GM23338 (cell line): ENCODE data around the gene TOM1L2. TPM values are rescaled to one million over a fixed set of nuclear protein-coding genes. Genes with fewer than 3 reads are reported as not detected.

Source experiments
- ATAC-seq: fragments of 200-7000 bp; cut with Tn5 transposase; 3 replicates; pipeline ENCODE4 v1.9.1; 2020
- DNase-seq: peaks from one replicate; pipeline ENCODE4 v3.0.0-alpha.2; 2015; ENCODE audit warnings: low spot score
- H2AFZ ChIP-seq: fragments of 200-600 bp; sonication (generic); 2 replicates; pipeline ENCODE4 v1.8.0; 2016; ENCODE audit warnings: antibody characterized with exemption, mild to moderate bottlenecking, moderate library complexity
- H3F3A ChIP-seq: fragments of 200-600 bp; sonication (generic); replicated peaks from 2 replicates; pipeline ENCODE4 v1.8.0; 2017; ENCODE audit warnings: antibody characterized with exemption, mixed run types, low read depth
- H3K27ac ChIP-seq: fragments of 200-600 bp; sonication (generic); 2 replicates; pipeline ENCODE4 v1.6.1; 2016; ENCODE audit warnings: low read depth
- H3K27me3 ChIP-seq: fragments of 200-600 bp; sonication (generic); 2 replicates; pipeline ENCODE4 v1.8.0; 2016; ENCODE audit warnings: mild to moderate bottlenecking, mixed run types, moderate library complexity; ENCODE audit not compliant: insufficient read depth
- H3K36me3 ChIP-seq: fragments of 200-600 bp; sonication (generic); 2 replicates; pipeline ENCODE4 v1.8.0; 2016; ENCODE audit warnings: mild to moderate bottlenecking; ENCODE audit not compliant: insufficient read depth
- H3K4me1 ChIP-seq: fragments of 200-600 bp; sonication (generic); 2 replicates; pipeline ENCODE4 v1.8.0; 2016; ENCODE audit warnings: mild to moderate bottlenecking, moderate library complexity; ENCODE audit not compliant: insufficient read depth
- H3K4me2 ChIP-seq: fragments of 200-600 bp; sonication (generic); 2 replicates; pipeline ENCODE4 v1.7.1; 2017; ENCODE audit warnings: mixed run types
- H3K4me3 ChIP-seq: fragments of 200-600 bp; sonication (generic); 2 replicates; pipeline ENCODE4 v1.6.1; 2016; ENCODE audit warnings: mixed run types
- H3K79me2 ChIP-seq: fragments of 200-600 bp; sonication (generic); replicated peaks from 2 replicates; pipeline ENCODE4 v1.8.0; 2017; ENCODE audit warnings: mild to moderate bottlenecking; ENCODE audit not compliant: insufficient read depth
- H3K9me2 ChIP-seq: fragments of 200-600 bp; sonication (generic); 2 replicates; pipeline ENCODE4 v1.8.0; 2017; ENCODE audit not compliant: insufficient read depth
- H4K20me1 ChIP-seq: fragments of 200-600 bp; sonication (generic); replicated peaks from 2 replicates; pipeline ENCODE4 v1.8.0; 2017; ENCODE audit warnings: mild to moderate bottlenecking; ENCODE audit not compliant: insufficient read depth
- H3K27ac Mint-ChIP-seq: 2 replicates; pipeline ENCODE4 v1.8.0; 2020; ENCODE audit warnings: inconsistent platforms, mild to moderate bottlenecking, moderate library complexity, mixed read lengths
- H3K27me3 Mint-ChIP-seq: 3 replicates; pipeline ENCODE4 v1.8.0; 2022; ENCODE audit warnings: low read depth, mild to moderate bottlenecking, moderate library complexity, mixed read lengths, inconsistent platforms; ENCODE audit not compliant: insufficient read depth, poor library complexity
- H3K36me3 Mint-ChIP-seq: 3 replicates; pipeline ENCODE4 v1.8.0; 2021; ENCODE audit warnings: low read depth, mild to moderate bottlenecking, inconsistent platforms, moderate library complexity, mixed read lengths
- H3K4me1 Mint-ChIP-seq: 3 replicates; pipeline ENCODE4 v1.8.0; 2020; ENCODE audit warnings: mild to moderate bottlenecking, inconsistent platforms, mixed read lengths
- H3K4me3 Mint-ChIP-seq: 3 replicates; pipeline ENCODE4 v1.8.0; 2021; ENCODE audit warnings: moderate library complexity, mild to moderate bottlenecking, inconsistent platforms, mixed read lengths
- H3K9me3 Mint-ChIP-seq: 3 replicates; pipeline ENCODE4 v1.8.0; 2020; ENCODE audit warnings: moderate library complexity, mild to moderate bottlenecking, inconsistent platforms, mixed read lengths
- CREB1 ChIP-seq: fragments of 250-450 bp; sonication (Bioruptor Pico); IDR thresholded peaks from 2 replicates; pipeline ENCODE4 v1.5.0; 2020; ENCODE audit warnings: low read depth, mild to moderate bottlenecking, moderate library complexity
- EZH2 ChIP-seq: fragments of 200-600 bp; sonication (generic); IDR thresholded peaks from one replicate; pipeline ENCODE4 v1.8.0; 2017; ENCODE audit warnings: antibody characterized with exemption, mild to moderate bottlenecking, low read depth; ENCODE audit not compliant: unreplicated experiment
- EZH2phosphoT487 ChIP-seq: fragments of 200-600 bp; sonication (generic); IDR thresholded peaks from one replicate; pipeline ENCODE4 v1.8.1; 2018; ENCODE audit warnings: antibody characterized with exemption; ENCODE audit not compliant: unreplicated experiment
- JUNB ChIP-seq: IDR thresholded peaks from one replicate; pipeline ENCODE4 v1.6.1; 2016; ENCODE audit warnings: antibody characterized with exemption; ENCODE audit not compliant: unreplicated experiment
- NANOG ChIP-seq: IDR thresholded peaks from 2 replicates; pipeline ENCODE4 v1.6.1; 2016; ENCODE audit warnings: antibody characterized with exemption, borderline replicate concordance
- POLR2AphosphoS5 ChIP-seq: IDR thresholded peaks from 2 replicates; pipeline ENCODE4 v1.6.1; 2016; ENCODE audit warnings: antibody characterized with exemption, low read depth
- STAT1 ChIP-seq: IDR thresholded peaks from one replicate; pipeline ENCODE4 v1.6.1; 2016; ENCODE audit warnings: antibody characterized with exemption; ENCODE audit not compliant: unreplicated experiment
- ZNF114 ChIP-seq: fragments of 250-450 bp; sonication (Bioruptor Pico); IDR thresholded peaks from 2 replicates; pipeline ENCODE4 v1.5.0; 2020; ENCODE audit warnings: mild to moderate bottlenecking, moderate library complexity
- ZNF331 ChIP-seq: fragments of 250-450 bp; sonication (Bioruptor Pico); IDR thresholded peaks from 2 replicates; pipeline ENCODE4 v1.5.0; 2020; ENCODE audit warnings: low read depth, mild to moderate bottlenecking, moderate library complexity
- polyA plus RNA-seq: library from polyadenylated mRNA; unstranded; fragments of >200 nt; fragmentation: Nextera tagmentation; extraction: Ambion mirVana; gene quantifications from 2 replicates; pipeline ENCODE4 v1.2.1, GENCODE V29; 2016
- total RNA-seq: library from RNA; depleted of rRNA; stranded (reverse); fragments of >200 nt; shearing (Covaris generic); gene quantifications from 2 replicates; pipeline ENCODE4 v1.2.3, GENCODE V29; 2014
- TF ChIP-seq, protein P1 (sequence below), 2 experiments: fragments of 200-600 bp in 1 of 2; sonication (generic) in 1 of 2; conservative IDR thresholded peaks; 2 replicates each; pipeline versions ENCODE4 v1.5.1 to v1.6.1; 2016 to 2017; ENCODE audit warnings: antibody characterized with exemption in 2 of 2, low read depth in 2 of 2, mild to moderate bottlenecking in 2 of 2, moderate library complexity in 1 of 2
- TF ChIP-seq, protein P2 (sequence below): IDR thresholded peaks from 2 replicates; pipeline ENCODE4 v1.6.1; 2016; ENCODE audit warnings: antibody characterized with exemption
- TF ChIP-seq, protein P3 (sequence below): fragments of 250-450 bp; sonication (Bioruptor Pico); IDR thresholded peaks from 2 replicates; pipeline ENCODE4 v1.5.0; 2020; ENCODE audit warnings: mild to moderate bottlenecking, moderate library complexity

Gene TOM1L2
- total and polyA plus RNA-seq, 2 experiments from 2014 or later: 3.3 TPM

DNA sequence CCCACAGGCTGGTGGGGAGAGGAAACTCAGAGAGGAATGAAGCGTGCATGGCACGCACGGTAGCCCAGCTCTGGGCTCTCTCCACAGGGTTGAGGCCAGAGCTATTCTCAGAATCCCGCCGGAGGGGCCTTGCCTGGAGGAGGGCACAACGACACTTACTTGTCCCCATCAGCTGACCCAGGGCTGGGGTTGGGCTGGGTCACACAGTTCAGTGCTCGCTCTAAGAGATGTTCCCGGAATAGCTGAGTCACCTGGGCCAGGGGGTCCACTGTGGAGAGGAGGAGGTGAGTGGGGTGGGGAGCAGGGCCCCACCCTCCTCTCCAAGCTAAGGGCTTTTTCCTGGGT is 157.2 kb downstream of the TOM1L2 start:
- ATAC-seq (no peak), DNase-seq (no peak)
- Histone ChIP-seq H3K36me3 (no peaks in the 10 kb centered on the region; the same call in 1 of the 2 replicates), H3K9me2 (no peaks in the 10 kb centered on the region), H3K79me2 (no peaks in the 10 kb centered on the region), H3K4me3 (no peak overlapping the region), H3K27ac (no peak overlapping the region), H3K4me1 (peaks cover 15% of the 10 kb centered on the region), H3K4me2 (no peak overlapping the region), H3F3A (peaks cover 28% of the 10 kb centered on the region), H3K27me3 (peaks cover 12% of the 10 kb centered on the region), H4K20me1 (peaks cover 25% of the 10 kb centered on the region), H2AFZ (no peak overlapping the region)
- Mint-ChIP-seq H3K36me3 (peaks cover 58% of the 10 kb centered on the region), H3K9me3 (no peaks in the 10 kb centered on the region; the same call in 2 of the 3 replicates), H3K27ac (no peak overlapping the region), H3K4me1 (peaks cover 35% of the 10 kb centered on the region), H3K27me3 (peaks cover 16% of the 10 kb centered on the region), H3K4me3 (no peak overlapping the region)
- no peak for TF ChIP-seq ZNF331
- TF ChIP-seq ZNF114 (CRISPR knock-in tag): no peak

GRCh38 chr17:17814162-17815061 is 157.8 kb downstream of the TOM1L2 start:
- H3K36me3 ChIP-seq: no peaks in the 10 kb centered on the region; the same call in 1 of the 2 replicates
- H3K4me3 Mint-ChIP-seq: no peak overlapping the region
- TF ChIP-seq EZH2phosphoT487: no peak
- TF ChIP-seq NANOG: no peak
- TF ChIP-seq, protein P1, sequence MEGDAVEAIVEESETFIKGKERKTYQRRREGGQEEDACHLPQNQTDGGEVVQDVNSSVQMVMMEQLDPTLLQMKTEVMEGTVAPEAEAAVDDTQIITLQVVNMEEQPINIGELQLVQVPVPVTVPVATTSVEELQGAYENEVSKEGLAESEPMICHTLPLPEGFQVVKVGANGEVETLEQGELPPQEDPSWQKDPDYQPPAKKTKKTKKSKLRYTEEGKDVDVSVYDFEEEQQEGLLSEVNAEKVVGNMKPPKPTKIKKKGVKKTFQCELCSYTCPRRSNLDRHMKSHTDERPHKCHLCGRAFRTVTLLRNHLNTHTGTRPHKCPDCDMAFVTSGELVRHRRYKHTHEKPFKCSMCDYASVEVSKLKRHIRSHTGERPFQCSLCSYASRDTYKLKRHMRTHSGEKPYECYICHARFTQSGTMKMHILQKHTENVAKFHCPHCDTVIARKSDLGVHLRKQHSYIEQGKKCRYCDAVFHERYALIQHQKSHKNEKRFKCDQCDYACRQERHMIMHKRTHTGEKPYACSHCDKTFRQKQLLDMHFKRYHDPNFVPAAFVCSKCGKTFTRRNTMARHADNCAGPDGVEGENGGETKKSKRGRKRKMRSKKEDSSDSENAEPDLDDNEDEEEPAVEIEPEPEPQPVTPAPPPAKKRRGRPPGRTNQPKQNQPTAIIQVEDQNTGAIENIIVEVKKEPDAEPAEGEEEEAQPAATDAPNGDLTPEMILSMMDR (conservative IDR thresholded peaks at IDR 0.05; ENCODE audit: low read depth in 2 of 2): no peak
- TF ChIP-seq STAT1: no peak
- TF ChIP-seq, protein P2, sequence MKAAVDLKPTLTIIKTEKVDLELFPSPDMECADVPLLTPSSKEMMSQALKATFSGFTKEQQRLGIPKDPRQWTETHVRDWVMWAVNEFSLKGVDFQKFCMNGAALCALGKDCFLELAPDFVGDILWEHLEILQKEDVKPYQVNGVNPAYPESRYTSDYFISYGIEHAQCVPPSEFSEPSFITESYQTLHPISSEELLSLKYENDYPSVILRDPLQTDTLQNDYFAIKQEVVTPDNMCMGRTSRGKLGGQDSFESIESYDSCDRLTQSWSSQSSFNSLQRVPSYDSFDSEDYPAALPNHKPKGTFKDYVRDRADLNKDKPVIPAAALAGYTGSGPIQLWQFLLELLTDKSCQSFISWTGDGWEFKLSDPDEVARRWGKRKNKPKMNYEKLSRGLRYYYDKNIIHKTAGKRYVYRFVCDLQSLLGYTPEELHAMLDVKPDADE: no peak
- TF ChIP-seq CREB1 (CRISPR knock-in tag): no peak
- no peak for TF ChIP-seq ZNF331
- no peak for TF ChIP-seq ZNF114 (CRISPR knock-in tag)
- no peak for TF ChIP-seq POLR2AphosphoS5
- no peak for TF ChIP-seq EZH2
- TF ChIP-seq, protein P3, sequence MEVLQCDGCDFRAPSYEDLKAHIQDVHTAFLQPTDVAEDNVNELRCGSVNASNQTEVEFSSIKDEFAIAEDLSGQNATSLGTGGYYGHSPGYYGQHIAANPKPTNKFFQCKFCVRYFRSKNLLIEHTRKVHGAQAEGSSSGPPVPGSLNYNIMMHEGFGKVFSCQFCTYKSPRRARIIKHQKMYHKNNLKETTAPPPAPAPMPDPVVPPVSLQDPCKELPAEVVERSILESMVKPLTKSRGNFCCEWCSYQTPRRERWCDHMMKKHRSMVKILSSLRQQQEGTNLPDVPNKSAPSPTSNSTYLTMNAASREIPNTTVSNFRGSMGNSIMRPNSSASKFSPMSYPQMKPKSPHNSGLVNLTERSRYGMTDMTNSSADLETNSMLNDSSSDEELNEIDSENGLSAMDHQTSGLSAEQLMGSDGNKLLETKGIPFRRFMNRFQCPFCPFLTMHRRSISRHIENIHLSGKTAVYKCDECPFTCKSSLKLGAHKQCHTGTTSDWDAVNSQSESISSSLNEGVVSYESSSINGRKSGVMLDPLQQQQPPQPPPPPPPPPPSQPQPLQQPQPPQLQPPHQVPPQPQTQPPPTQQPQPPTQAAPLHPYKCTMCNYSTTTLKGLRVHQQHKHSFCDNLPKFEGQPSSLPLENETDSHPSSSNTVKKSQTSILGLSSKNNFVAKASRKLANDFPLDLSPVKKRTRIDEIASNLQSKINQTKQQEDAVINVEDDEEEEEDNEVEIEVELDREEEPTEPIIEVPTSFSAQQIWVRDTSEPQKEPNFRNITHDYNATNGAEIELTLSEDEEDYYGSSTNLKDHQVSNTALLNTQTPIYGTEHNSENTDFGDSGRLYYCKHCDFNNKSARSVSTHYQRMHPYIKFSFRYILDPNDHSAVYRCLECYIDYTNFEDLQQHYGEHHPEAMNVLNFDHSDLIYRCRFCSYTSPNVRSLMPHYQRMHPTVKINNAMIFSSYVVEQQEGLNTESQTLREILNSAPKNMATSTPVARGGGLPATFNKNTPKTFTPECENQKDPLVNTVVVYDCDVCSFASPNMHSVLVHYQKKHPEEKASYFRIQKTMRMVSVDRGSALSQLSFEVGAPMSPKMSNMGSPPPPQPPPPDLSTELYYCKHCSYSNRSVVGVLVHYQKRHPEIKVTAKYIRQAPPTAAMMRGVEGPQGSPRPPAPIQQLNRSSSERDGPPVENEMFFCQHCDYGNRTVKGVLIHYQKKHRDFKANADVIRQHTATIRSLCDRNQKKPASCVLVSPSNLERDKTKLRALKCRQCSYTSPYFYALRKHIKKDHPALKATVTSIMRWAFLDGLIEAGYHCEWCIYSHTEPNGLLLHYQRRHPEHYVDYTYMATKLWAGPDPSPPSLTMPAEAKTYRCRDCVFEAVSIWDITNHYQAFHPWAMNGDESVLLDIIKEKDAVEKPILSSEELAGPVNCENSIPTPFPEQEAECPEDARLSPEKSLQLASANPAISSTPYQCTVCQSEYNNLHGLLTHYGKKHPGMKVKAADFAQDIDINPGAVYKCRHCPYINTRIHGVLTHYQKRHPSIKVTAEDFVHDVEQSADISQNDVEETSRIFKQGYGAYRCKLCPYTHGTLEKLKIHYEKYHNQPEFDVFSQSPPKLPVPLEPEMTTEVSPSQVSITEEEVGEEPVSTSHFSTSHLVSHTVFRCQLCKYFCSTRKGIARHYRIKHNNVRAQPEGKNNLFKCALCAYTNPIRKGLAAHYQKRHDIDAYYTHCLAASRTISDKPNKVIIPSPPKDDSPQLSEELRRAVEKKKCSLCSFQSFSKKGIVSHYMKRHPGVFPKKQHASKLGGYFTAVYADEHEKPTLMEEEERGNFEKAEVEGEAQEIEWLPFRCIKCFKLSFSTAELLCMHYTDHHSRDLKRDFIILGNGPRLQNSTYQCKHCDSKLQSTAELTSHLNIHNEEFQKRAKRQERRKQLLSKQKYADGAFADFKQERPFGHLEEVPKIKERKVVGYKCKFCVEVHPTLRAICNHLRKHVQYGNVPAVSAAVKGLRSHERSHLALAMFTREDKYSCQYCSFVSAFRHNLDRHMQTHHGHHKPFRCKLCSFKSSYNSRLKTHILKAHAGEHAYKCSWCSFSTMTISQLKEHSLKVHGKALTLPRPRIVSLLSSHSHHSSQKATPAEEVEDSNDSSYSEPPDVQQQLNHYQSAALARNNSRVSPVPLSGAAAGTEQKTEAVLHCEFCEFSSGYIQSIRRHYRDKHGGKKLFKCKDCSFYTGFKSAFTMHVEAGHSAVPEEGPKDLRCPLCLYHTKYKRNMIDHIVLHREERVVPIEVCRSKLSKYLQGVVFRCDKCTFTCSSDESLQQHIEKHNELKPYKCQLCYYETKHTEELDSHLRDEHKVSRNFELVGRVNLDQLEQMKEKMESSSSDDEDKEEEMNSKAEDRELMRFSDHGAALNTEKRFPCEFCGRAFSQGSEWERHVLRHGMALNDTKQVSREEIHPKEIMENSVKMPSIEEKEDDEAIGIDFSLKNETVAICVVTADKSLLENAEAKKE: no peak
- TF ChIP-seq JUNB: no peak

More at GRCh38 chr17:17814162-17815061, 157.8 kb downstream of the TOM1L2 start:
- Histone ChIP-seq H3K27ac (no peak overlapping the region), H4K20me1 (peaks cover 25% of the 10 kb centered on the region), H3K4me3 (no peak overlapping the region), H3F3A (peaks cover 28% of the 10 kb centered on the region), H3K27me3 (peaks cover 12% of the 10 kb centered on the region), H2AFZ (no peak overlapping the region), H3K79me2 (no peaks in the 10 kb centered on the region), H3K4me1 (peaks cover 15% of the 10 kb centered on the region), H3K9me2 (no peaks in the 10 kb centered on the region), H3K4me2 (no peak overlapping the region)
- DNase-seq: no peak
- H3K27me3 Mint-ChIP-seq: peaks cover 19% of the 10 kb centered on the region
- H3K4me1 Mint-ChIP-seq: peaks cover 29% of the 10 kb centered on the region
- H3K9me3 Mint-ChIP-seq: no peaks in the 10 kb centered on the region; the same call in 2 of the 3 replicates
- ATAC-seq: no peak
- H3K27ac Mint-ChIP-seq: no peak overlapping the region
- H3K36me3 Mint-ChIP-seq: peaks cover 53% of the 10 kb centered on the region
